Activated CD4-positive, alpha-beta memory T cell treated with anti-CD3 and anti-CD28 coated beads, Interleukin-2, amount 10 ng/mL, durations not matched to agents 7 days and 5 days (primary cell): ENCODE results near the gene KCNS1. TPM values are rescaled to one million over a fixed set of nuclear protein-coding genes. Genes with fewer than 3 reads are reported as not detected.
"Not testable (repeated sequence)": the region's sequence is repeated elsewhere in the genome, so short reads cannot be mapped to it uniquely, and the experiment has no call there.

Source experiments
- CTCF ChIA-PET: fragments of 350-600 bp; sonication (Branson Sonifier 250); formaldehyde crosslinking; loops from one replicate; lab custom pipeline; 2021; ENCODE audit warnings: antibody characterized with exemption, inconsistent platforms; lab: Charles Lee
- POLR2A ChIA-PET: fragments of 350-600 bp; sonication (Branson Sonifier 250); formaldehyde crosslinking; loops from one replicate; lab custom pipeline; 2021; ENCODE audit warnings: antibody characterized with exemption; lab: Charles Lee
- DNase-seq: peaks from one replicate; pipeline ENCODE4 v3.0.0-alpha.2; 2020
- H3K27ac Mint-ChIP-seq: one replicate; pipeline ENCODE4 v1.8.0; 2021; ENCODE audit warnings: mild to moderate bottlenecking, mixed read lengths
- H3K27me3 Mint-ChIP-seq: one replicate; pipeline ENCODE4 v1.8.0; 2021; ENCODE audit warnings: mixed read lengths
- H3K36me3 Mint-ChIP-seq: one replicate; pipeline ENCODE4 v1.8.0; 2021; ENCODE audit warnings: low read depth, mixed read lengths
- H3K4me1 Mint-ChIP-seq: one replicate; pipeline ENCODE4 v1.8.0; 2021; ENCODE audit warnings: mixed read lengths
- H3K4me3 Mint-ChIP-seq: one replicate; pipeline ENCODE4 v1.8.0; 2021; ENCODE audit warnings: mild to moderate bottlenecking, mixed read lengths
- H3K9me3 Mint-ChIP-seq: one replicate; pipeline ENCODE4 v1.8.0; 2021; ENCODE audit warnings: mixed read lengths
- total RNA-seq, 2 experiments: library from RNA; stranded (reverse); gene quantifications; one replicate each; pipeline ENCODE4 v1.2.3, GENCODE V29; 2021

Gene KCNS1
- total RNA-seq, 2 experiments from 2014 or later = 0.13 TPM

- ChIA-PET POLR2A (interaction anchor here (1.0 to 1.6 kb wide), 2 partner anchors 14 to 23 kb away, joined by 3 to 5 read pairs; no protein-coding TSS in a partner anchor), CTCF (interaction anchor here (2.3 kb wide), 1 partner anchor 28 kb away, joined by 7 read pairs; no protein-coding TSS in a partner anchor)
- Mint-ChIP-seq H3K4me3 (no peak overlapping the region), H3K4me1 (peaks cover 24% of the 10 kb centered on the region), H3K9me3 (no peaks in the 10 kb centered on the region), H3K36me3 (peaks cover 68% of the 10 kb centered on the region), H3K27me3 (no peaks in the 10 kb centered on the region), H3K27ac (no peak overlapping the region)
- DNase-seq = no peak
These were observed 33.8 kb downstream of the KCNS1 start for GRCh38 chr20:45067087-45067486.

- Mint-ChIP-seq H3K27me3 (no peaks in the 10 kb centered on the region), H3K4me1 (peaks cover 27% of the 10 kb centered on the region), H3K36me3 (peaks cover 68% of the 10 kb centered on the region), H3K27ac (no peak overlapping the region), H3K9me3 (no peaks in the 10 kb centered on the region), H3K4me3 (no peak overlapping the region)
- no peak for DNase-seq
- ChIA-PET CTCF (interaction anchor here (2.3 kb wide), 1 partner anchor 29 kb away, joined by 7 read pairs; no protein-coding TSS in a partner anchor), POLR2A (no interaction called here)
These were observed 34.6 kb downstream of the KCNS1 start for GRCh38 chr20:45066372-45066771.

GRCh38 chr20:45064812-45065211 is 36.1 kb downstream of the KCNS1 start:
- H3K36me3 Mint-ChIP-seq = peaks cover 67% of the 10 kb centered on the region
- H3K4me3 Mint-ChIP-seq = no peak overlapping the region
- H3K27me3 Mint-ChIP-seq = no peaks in the 10 kb centered on the region
- H3K27ac Mint-ChIP-seq = no peak overlapping the region
- POLR2A ChIA-PET = no interaction called here
- DNase-seq = no peak
- CTCF ChIA-PET = interaction anchor here (1.1 to 2.1 kb wide), 2 partner anchors 21 to 229 kb away, joined by 3 to 6 read pairs; no protein-coding TSS in a partner anchor
- H3K4me1 Mint-ChIP-seq = peaks cover 30% of the 10 kb centered on the region
- H3K9me3 Mint-ChIP-seq = no peaks in the 10 kb centered on the region

GRCh38 chr20:45063107-45063506 is 37.8 kb downstream of the KCNS1 start:
- peak overlapping the region; percentile 23 for H3K27ac Mint-ChIP-seq
- CTCF ChIA-PET = interaction anchor here (2.1 kb wide), 1 partner anchor 19 kb away, joined by 6 read pairs; no protein-coding TSS in a partner anchor
- H3K27me3 Mint-ChIP-seq, POLR2A ChIA-PET, H3K9me3 Mint-ChIP-seq, DNase-seq, H3K4me3 Mint-ChIP-seq: not testable (repeated sequence)
- H3K4me1 Mint-ChIP-seq = peaks cover 43% of the 10 kb centered on the region
- H3K36me3 Mint-ChIP-seq = peaks cover 72% of the 10 kb centered on the region

GRCh38 chr20:45061244-45061643 is 39.7 kb downstream of the KCNS1 start:
- ChIA-PET POLR2A (no interaction called here), CTCF (interaction anchor here (1.1 to 1.6 kb wide), 2 partner anchors 11 to 35 kb away, joined by 3 to 4 read pairs; no protein-coding TSS in a partner anchor)
- no peak overlapping the region for H3K4me3 Mint-ChIP-seq
- no peak for DNase-seq
- no peaks in the 10 kb centered on the region for H3K27me3 Mint-ChIP-seq
- no peak overlapping the region for H3K27ac Mint-ChIP-seq
- no peaks in the 10 kb centered on the region for H3K9me3 Mint-ChIP-seq
- H3K36me3 Mint-ChIP-seq = peaks cover 68% of the 10 kb centered on the region
- peaks cover 46% of the 10 kb centered on the region for H3K4me1 Mint-ChIP-seq

- Mint-ChIP-seq H3K27ac (no peak overlapping the region), H3K9me3 (no peaks in the 10 kb centered on the region), H3K27me3 (no peaks in the 10 kb centered on the region), H3K4me3 (no peak overlapping the region), H3K4me1 (peaks cover 49% of the 10 kb centered on the region), H3K36me3 (peaks cover 71% of the 10 kb centered on the region)
- POLR2A ChIA-PET = no interaction called here
- DNase-seq = no peak
- CTCF ChIA-PET = interaction anchor here (1.1 to 1.6 kb wide), 2 partner anchors 16 to 36 kb away, joined by 3 to 4 read pairs; no protein-coding TSS in a partner anchor
These were observed 40.6 kb downstream of the KCNS1 start for GRCh38 chr20:45060294-45060693.

GRCh38 chr20:45059022-45059728 is 41.8 kb downstream of the KCNS1 start:
- DNase-seq = no peak
- Mint-ChIP-seq H3K4me1 (peaks cover 47% of the 10 kb centered on the region), H3K27me3 (no peaks in the 10 kb centered on the region), H3K4me3 (no peak overlapping the region), H3K27ac (no peak overlapping the region), H3K9me3 (no peaks in the 10 kb centered on the region), H3K36me3 (peaks cover 68% of the 10 kb centered on the region)
- POLR2A ChIA-PET = no interaction called here
- CTCF ChIA-PET = interaction anchor here (1.1 kb wide), 1 partner anchor 37 kb away, joined by 3 read pairs; no protein-coding TSS in a partner anchor

- Mint-ChIP-seq H3K36me3 (peaks cover 71% of the 10 kb centered on the region), H3K27ac (no peak overlapping the region), H3K27me3 (no peaks in the 10 kb centered on the region), H3K9me3 (no peaks in the 10 kb centered on the region), H3K4me3 (no peak overlapping the region), H3K4me1 (peaks cover 50% of the 10 kb centered on the region)
- POLR2A ChIA-PET = interaction anchor here (1.6 kb wide), 1 partner anchor 17 kb away, joined by 5 read pairs; no protein-coding TSS in a partner anchor
- no peak for DNase-seq
- CTCF ChIA-PET = interaction anchor here (1.1 kb wide), 1 partner anchor 38 kb away, joined by 3 read pairs; no protein-coding TSS in a partner anchor
These were observed 42.6 kb downstream of the KCNS1 start for GRCh38 chr20:45058168-45058850.

GRCh38 chr20:45056473-45057173 is 44.3 kb downstream of the KCNS1 start:
- ChIA-PET CTCF (interaction anchor here (0.6 kb wide), 1 partner anchor 12 kb away, joined by 3 read pairs; no protein-coding TSS in a partner anchor), POLR2A (interaction anchor here (1.6 kb wide), 1 partner anchor 18 kb away, joined by 5 read pairs; no protein-coding TSS in a partner anchor)
- Mint-ChIP-seq H3K4me3 (no peak overlapping the region), H3K4me1 (peaks cover 61% of the 10 kb centered on the region), H3K27me3 (no peaks in the 10 kb centered on the region), H3K36me3 (peaks cover 80% of the 10 kb centered on the region), H3K27ac (no peak overlapping the region), H3K9me3 (no peaks in the 10 kb centered on the region)
- DNase-seq = no peak

- POLR2A ChIA-PET = interaction anchor here (1.2 kb wide), 1 partner anchor 12 kb away, joined by 3 read pairs; no protein-coding TSS in a partner anchor
- DNase-seq = no peak
These were observed 45.9 kb downstream of the KCNS1 start for GRCh38 chr20:45055056-45055455.

GRCh38 chr20:45053430-45054351 is 47.2 kb downstream of the KCNS1 start:
- POLR2A ChIA-PET = interaction anchor here (1.2 to 1.5 kb wide), 3 partner anchors 10 to 42 kb away, joined by 5 to 6 read pairs (median 5); no protein-coding TSS in a partner anchor

More at GRCh38 chr20:45055056-45055455, 45.9 kb downstream of the KCNS1 start:
- CTCF ChIA-PET = interaction anchor here (0.7 to 4.3 kb wide), 3 partner anchors 11 to 1524 kb away, joined by 4 to 26 read pairs (median 4); no protein-coding TSS in a partner anchor
- H3K27me3 Mint-ChIP-seq = no peaks in the 10 kb centered on the region
- peaks cover 61% of the 10 kb centered on the region for H3K4me1 Mint-ChIP-seq
- peak overlapping the region; percentile 23 for H3K27ac Mint-ChIP-seq
- H3K36me3 Mint-ChIP-seq = peaks cover 73% of the 10 kb centered on the region
- H3K9me3 Mint-ChIP-seq = no peaks in the 10 kb centered on the region
- H3K4me3 Mint-ChIP-seq = no peak overlapping the region

More at GRCh38 chr20:45053430-45054351, 47.2 kb downstream of the KCNS1 start:
- peaks cover 67% of the 10 kb centered on the region for H3K4me1 Mint-ChIP-seq
- H3K36me3 Mint-ChIP-seq = peaks cover 76% of the 10 kb centered on the region
- DNase-seq = no peak
- CTCF ChIA-PET = interaction anchor here (1.2 to 4.3 kb wide), 4 partner anchors 10 to 384 kb away, joined by 3 to 26 read pairs (median 4); no protein-coding TSS in a partner anchor
- no peaks in the 10 kb centered on the region for H3K9me3 Mint-ChIP-seq
- no peak overlapping the region for H3K4me3 Mint-ChIP-seq
- H3K27me3 Mint-ChIP-seq = no peaks in the 10 kb centered on the region
- peak overlapping the region; percentile 68 for H3K27ac Mint-ChIP-seq
